A673 (cell line): ENCODE data around the gene BFAR.
A peak's percentile ranks its signal among the peaks of the same experiment; 100 is the strongest.

ENCODE experiments used
- EZH2 ChIP-seq: fragments of 200-600 bp; sonication (generic); IDR thresholded peaks from 2 replicates; pipeline ENCODE4 v1.6.1; 2017; ENCODE audit warnings: borderline replicate concordance, low read depth, mild to moderate bottlenecking, mixed read lengths, antibody characterized with exemption, low read length; ENCODE audit not compliant: poor library complexity, severe bottlenecking
- TF ChIP-seq, protein P1 (sequence below): fragments of 300-800, 200-600 bp; sonication (generic); conservative IDR thresholded peaks from 2 replicates; pipeline ENCODE4 v1.5.1; 2017; ENCODE audit warnings: low read depth, mild to moderate bottlenecking, antibody characterized with exemption, low read length, moderate library complexity, mixed read lengths

DNA sequence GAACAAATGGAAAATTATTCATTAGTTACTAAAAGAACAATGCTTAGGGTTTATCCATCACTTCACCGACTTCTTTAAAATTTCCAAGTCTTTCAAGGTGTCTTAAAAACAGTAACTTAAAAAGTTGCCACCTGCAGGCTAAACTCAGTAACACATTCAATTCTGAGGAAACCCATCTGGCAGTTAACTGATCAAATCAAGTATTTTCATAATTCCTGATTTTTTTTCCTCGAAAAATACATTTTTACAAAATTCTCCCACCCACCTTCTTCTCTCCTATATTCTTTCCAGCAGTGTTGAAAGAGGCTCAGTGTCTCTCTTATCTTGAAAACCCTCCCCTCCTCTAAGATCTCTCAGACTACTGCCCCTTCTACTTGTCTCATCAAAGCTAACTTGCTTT, 32.6 kb upstream of the BFAR start:
- TF ChIP-seq EZH2: no peak
- TF ChIP-seq, protein P1, sequence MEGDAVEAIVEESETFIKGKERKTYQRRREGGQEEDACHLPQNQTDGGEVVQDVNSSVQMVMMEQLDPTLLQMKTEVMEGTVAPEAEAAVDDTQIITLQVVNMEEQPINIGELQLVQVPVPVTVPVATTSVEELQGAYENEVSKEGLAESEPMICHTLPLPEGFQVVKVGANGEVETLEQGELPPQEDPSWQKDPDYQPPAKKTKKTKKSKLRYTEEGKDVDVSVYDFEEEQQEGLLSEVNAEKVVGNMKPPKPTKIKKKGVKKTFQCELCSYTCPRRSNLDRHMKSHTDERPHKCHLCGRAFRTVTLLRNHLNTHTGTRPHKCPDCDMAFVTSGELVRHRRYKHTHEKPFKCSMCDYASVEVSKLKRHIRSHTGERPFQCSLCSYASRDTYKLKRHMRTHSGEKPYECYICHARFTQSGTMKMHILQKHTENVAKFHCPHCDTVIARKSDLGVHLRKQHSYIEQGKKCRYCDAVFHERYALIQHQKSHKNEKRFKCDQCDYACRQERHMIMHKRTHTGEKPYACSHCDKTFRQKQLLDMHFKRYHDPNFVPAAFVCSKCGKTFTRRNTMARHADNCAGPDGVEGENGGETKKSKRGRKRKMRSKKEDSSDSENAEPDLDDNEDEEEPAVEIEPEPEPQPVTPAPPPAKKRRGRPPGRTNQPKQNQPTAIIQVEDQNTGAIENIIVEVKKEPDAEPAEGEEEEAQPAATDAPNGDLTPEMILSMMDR: peak; percentile 61
